GM06990 (cell line): Measurements from ENCODE around the gene SENP1.
"Not testable (repeated sequence)": the region's sequence is repeated elsewhere in the genome, so short reads cannot be mapped to it uniquely, and the experiment has no call there.

Experiments used
- DNase-seq: peaks from one replicate; pipeline ENCODE4 v3.0.0-alpha.2; 2011; ENCODE audit not compliant: insufficient read length; ENCODE audit errors: extremely low read depth
- H3K27me3 ChIP-seq: replicated peaks from 2 replicates; pipeline ENCODE4 v1.6.0; 2011; ENCODE audit warnings: low read length; ENCODE audit not compliant: control insufficient read depth, insufficient read depth
- H3K36me3 ChIP-seq: 2 replicates; pipeline ENCODE4 v1.5.1; 2011; ENCODE audit warnings: low read length; ENCODE audit not compliant: control insufficient read depth, insufficient read depth
- H3K4me3 ChIP-seq: replicated peaks from 2 replicates; pipeline ENCODE4 v1.5.1; 2011; ENCODE audit warnings: low read depth, mild to moderate bottlenecking, control low read depth, low read length
- TF ChIP-seq, protein P1 (sequence below): IDR thresholded peaks from 2 replicates; pipeline ENCODE4 v1.5.1; 2011; ENCODE audit warnings: low read length, control low read depth, mild to moderate bottlenecking, inconsistent platforms; ENCODE audit not compliant: insufficient read depth, poor library complexity, severe bottlenecking

Gene SENP1

DNA sequence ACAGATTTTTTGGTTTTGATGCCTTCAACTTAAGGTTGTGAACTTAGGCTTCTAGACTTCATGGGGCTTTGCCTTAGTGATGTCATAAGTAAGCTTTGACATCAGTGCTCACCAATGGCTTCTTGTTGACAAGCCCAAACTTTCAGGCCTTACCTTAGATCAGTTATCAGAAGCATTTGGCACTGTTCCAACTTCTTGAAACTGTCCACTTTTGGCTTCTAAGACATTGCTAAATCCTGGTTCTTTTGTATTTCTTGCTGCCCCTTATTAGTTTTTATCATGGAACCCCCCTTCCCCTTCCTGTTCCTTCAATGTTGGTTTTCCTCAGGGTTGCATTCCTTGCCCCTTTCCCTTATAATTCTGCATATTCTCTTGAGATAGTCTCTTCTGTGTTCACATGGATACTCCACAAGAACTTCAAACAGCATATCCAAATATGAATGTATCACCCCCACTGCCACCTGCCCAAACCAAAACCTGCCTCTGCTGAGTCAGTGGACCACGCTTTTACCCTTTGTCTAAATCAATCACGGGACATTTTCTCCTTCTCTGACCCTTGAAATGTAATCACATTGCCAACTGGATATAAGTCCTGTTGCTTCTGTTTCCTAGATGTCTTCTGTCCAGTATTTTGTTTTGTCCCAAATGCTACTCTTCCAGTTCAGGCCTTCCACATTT lies 21.2 kb upstream of the SENP1 start:
- peaks cover 22% of the 10 kb centered on the region for H3K36me3 ChIP-seq
- DNase-seq: no peak
- TF ChIP-seq, protein P1, sequence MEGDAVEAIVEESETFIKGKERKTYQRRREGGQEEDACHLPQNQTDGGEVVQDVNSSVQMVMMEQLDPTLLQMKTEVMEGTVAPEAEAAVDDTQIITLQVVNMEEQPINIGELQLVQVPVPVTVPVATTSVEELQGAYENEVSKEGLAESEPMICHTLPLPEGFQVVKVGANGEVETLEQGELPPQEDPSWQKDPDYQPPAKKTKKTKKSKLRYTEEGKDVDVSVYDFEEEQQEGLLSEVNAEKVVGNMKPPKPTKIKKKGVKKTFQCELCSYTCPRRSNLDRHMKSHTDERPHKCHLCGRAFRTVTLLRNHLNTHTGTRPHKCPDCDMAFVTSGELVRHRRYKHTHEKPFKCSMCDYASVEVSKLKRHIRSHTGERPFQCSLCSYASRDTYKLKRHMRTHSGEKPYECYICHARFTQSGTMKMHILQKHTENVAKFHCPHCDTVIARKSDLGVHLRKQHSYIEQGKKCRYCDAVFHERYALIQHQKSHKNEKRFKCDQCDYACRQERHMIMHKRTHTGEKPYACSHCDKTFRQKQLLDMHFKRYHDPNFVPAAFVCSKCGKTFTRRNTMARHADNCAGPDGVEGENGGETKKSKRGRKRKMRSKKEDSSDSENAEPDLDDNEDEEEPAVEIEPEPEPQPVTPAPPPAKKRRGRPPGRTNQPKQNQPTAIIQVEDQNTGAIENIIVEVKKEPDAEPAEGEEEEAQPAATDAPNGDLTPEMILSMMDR: no peak
- no peaks in the 10 kb centered on the region for H3K27me3 ChIP-seq
- no peak overlapping the region for H3K4me3 ChIP-seq

DNA sequence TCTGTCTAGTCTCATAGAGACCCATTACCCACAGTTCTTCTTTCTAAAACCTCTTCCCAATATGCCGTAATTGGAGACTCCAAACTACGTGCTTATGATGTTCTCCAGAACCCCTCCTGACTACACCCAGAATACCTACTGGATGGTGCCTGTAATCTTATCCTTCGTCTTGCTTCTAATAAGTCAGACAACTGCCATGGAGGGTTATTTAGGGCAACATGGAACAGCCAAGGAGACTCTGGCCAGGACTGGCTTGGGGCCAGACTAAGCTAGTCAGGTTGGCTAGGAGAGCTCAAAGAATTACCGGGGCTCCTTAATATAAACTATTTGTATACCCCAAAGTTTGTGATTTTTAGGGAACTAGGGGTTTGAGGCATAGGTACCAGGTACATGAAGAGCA lies 20.1 kb upstream of the SENP1 start:
- DNase-seq: no peak
- Histone ChIP-seq H3K36me3 (peaks cover 17% of the 10 kb centered on the region), H3K27me3 (no peaks in the 10 kb centered on the region), H3K4me3 (no peak overlapping the region)
- TF ChIP-seq, protein P1: no peak

DNA sequence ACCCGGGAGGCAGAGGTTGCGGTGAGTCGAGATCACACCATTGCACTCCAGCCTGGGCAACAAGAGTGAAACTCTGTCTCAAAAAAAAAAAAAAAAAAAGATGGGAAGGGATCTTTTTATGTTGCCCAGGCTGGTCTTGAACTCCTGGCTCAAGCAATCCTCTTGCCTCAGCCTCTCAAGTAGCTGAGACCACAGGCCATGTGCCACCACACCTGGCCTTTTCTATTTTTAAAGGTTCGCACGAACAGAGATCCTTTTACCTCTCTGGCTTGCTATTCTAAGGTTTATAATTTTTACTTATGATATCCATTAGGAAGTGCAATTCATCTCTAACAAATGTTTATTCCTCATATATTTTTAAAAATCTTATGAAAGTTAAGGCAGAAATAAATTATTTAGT lies 19.7 kb upstream of the SENP1 start:
- DNase-seq, H3K4me3 ChIP-seq, H3K27me3 ChIP-seq: not testable (repeated sequence)
- peaks cover 16% of the 10 kb centered on the region for H3K36me3 ChIP-seq

DNA sequence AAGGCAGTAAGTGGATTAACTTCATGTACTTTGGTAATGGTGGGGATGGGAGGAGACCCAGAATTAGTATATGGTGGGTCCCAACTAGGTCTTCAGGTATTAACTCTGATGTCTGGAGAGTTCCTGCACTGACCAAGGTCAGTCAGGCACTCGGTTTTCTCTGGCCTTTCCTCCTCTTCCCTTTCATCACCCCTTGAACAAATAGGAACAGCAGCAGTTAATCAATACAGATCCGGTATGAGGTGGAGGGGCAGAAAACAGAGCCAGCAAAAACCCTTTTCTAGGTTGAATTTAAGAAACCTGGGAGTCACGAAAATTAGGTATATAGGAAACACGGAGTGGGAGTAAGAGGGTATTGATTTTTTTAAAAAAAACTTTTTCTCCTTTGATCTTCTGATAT lies 17.3 kb upstream of the SENP1 start:
- DNase-seq: no peak
- no peak overlapping the region for H3K4me3 ChIP-seq
- no peaks in the 10 kb centered on the region for H3K27me3 ChIP-seq
- TF ChIP-seq, protein P1: no peak
- H3K36me3 ChIP-seq: peaks cover 12% of the 10 kb centered on the region

DNA sequence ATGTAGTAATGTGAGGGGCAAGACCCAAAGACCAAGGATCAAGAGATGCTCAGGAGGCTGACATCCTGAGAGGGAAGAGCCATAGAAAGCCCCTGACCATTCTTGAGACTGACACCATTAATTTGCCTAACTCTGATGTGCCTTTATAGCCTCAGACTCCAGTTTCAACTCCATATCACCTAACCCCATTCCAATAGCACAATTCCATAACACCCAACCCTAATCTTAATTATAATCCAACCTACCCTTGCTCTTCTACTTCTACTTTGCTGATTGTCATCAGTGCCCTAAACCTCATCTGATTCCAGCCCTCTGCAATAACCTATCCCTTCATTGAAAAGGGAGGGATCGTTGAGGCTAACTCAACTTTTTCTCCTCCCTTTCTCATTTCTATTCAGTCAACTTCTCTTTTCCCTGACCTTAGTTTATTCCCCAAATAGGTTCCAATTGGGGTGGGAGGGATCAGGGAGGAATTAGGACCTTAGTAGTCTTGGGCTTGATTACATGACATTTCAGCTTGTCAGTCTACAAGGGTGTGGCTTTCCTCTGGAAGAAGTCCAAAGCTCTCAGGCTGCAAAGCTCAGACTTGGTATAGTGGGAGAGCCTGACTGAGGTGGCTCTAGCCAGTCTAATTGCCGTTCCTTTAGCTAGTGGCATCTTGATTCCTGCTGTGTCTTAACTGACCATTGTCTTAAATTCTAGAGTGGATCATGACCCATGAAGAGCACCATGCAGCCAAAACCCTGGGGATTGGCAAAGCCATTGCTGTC lies 16.4 kb upstream of the SENP1 start:
- TF ChIP-seq, protein P1: no peak
- Histone ChIP-seq H3K27me3 (no peaks in the 10 kb centered on the region), H3K36me3 (peaks cover 12% of the 10 kb centered on the region), H3K4me3 (no peak overlapping the region)
- no peak for DNase-seq

DNA sequence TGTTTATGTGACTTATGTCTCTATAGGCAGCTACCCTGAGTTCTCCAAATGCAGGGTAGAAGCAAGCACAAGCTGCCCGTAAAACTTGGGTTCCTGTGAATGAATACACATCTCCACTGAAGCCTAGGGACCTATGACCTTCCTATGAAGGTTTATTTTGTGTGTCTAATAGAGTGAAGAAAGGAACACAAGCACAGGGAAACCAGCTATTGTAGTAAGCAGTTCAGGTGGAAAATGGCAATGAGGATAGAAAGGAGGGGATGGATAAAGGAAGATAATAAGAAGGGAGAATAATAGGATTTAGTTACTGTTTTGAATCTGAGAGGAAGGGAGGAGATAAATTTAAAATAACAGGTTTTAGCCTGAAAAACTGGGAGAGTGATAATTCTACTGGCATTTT lies 15.6 kb upstream of the SENP1 start:
- DNase-seq: no peak
- H3K36me3 ChIP-seq: peaks cover 7% of the 10 kb centered on the region
- no peak overlapping the region for H3K4me3 ChIP-seq
- no peaks in the 10 kb centered on the region for H3K27me3 ChIP-seq
- TF ChIP-seq, protein P1: no peak
